Epidermal melanocyte (primary cell): ENCODE results near the gene S1PR1.
A peak's percentile ranks its signal among the peaks of the same experiment; 100 is the strongest.
"Not testable (repeated sequence)": the region's sequence is repeated elsewhere in the genome, so short reads cannot be mapped to it uniquely, and the experiment has no call there.

ENCODE experiments used
- DNase-seq: peaks from one replicate; pipeline ENCODE4 v3.0.0; 2011; ENCODE audit warnings: low spot score; ENCODE audit not compliant: insufficient read length

S1PR1 gene

DNA sequence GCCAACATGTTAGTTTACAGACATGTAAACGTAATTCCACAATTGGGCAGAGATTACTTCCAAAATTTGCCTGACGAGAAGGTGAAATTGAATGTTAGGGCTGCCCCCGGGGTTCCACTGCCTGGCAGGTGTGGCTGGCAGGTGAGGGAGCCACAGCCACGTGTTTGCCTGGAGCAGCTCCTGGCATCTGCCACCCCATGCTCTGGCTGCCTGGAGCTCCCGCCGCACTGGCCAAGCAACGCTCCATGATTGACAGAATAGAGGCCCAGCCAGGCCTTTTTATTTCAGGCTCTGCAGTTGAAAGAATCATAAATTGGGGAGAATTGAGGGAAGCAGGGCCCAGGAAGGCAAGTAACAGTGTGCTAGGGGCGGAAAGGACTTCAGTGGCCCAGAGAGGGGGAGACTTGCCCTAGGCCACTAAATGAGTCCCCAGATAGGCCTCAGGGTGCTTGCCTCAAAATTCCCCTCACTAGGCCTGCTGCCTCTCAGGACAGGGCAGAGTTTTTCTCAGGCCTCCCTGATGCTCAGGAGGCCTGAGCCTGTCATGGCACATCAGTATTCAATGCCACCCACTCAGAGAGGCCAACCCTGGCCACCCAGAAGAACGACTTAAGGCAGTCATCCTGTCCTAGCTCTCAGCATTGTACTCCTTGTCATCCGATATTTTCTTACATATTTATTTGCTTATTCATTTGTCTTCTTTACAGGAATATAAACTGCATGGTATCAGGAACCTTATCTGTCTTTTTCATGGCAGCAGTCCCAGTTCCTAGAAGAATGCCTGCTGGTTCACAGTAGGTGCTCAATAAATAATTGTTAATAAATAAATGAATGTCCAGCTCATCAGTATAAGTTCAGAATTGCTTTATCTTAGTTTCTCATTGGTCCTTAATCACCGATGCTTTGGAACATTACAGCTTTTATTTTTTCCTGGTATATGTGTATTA, 16.6 kb upstream of the S1PR1 start:
- no peak for DNase-seq

DNA sequence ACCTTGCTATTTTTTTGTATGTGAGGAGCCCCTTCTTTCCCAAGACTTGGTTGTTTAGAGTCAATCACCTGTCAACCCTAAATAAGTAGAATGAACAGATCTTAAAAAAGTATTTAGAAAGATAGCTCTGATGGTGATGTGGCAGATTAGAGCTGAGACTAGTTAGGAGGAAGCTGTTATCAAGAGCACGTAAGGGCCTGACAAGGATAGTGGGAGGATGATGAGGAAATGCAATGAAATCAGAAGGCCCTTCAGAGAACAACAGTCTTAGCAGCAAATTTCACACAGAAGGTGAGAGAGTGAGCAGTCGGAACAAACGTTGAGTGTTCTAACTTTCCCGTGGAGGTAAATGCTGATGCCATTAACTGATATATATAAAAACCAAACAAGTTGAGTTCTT, 15.9 kb upstream of the S1PR1 start:
- no peak for DNase-seq

GRCh38 chr1:101221945-101222429, 14.8 kb upstream of the S1PR1 start:
- DNase-seq, result no peak

GRCh38 chr1:101227837-101228236, 9.0 kb upstream of the S1PR1 start:
- no peak for DNase-seq

DNA sequence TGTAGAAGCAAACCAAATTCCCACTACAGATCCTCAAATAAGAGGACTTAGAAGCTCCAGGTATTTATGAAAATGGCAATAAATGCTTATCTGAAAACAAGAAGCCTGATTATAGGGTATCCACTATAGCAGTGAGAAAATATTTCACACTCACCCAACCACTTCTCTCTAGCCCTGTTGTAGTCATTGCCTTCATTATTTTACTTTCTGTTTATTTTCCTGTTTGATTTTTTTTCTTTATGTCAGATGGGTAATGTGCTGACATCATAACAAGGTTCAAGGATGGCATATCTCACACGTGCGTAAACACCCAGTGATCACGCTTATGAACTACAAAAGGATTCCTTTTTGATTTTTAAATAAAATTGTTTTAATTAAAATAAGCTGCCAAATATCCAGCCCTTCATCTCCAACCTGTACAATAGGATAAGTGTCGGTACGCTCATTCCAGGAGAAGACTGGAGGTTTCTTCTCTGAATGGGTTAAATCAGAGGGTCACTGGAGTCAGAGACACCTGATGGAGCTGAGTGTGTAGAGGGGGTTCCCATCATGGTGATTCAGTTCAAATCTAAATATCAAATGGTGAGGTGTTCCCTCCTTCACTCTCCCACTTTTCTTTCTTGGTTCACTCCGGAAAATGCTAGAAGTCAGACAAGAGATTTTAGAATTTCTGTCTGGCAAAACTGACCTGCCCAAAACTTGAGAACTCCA, 8.2 kb upstream of the S1PR1 start:
- no peak for DNase-seq

GRCh38 chr1:101232182-101232581, 4.6 kb upstream of the S1PR1 start:
- not testable (repeated sequence) for DNase-seq

DNA sequence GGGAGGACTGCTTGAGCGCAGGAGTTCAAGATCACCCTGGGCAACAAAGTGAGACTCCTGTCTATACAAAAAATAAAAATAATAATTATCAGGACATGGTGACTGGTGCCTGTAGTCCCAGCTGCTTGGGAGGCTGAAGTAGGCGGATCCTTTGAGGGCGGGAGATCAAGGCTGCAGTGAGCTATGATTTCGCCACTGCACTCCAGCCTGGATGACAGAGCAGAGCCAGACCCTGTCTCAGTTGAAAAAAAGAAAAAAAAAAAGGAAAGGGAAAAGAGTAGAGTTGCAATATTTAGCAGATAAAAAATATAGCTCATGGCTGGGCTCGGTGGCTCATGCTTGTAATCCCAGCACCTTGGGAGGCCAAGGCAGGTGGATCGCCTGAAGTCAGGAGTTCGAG, 3.3 kb upstream of the S1PR1 start:
- DNase-seq, result no peak

DNA sequence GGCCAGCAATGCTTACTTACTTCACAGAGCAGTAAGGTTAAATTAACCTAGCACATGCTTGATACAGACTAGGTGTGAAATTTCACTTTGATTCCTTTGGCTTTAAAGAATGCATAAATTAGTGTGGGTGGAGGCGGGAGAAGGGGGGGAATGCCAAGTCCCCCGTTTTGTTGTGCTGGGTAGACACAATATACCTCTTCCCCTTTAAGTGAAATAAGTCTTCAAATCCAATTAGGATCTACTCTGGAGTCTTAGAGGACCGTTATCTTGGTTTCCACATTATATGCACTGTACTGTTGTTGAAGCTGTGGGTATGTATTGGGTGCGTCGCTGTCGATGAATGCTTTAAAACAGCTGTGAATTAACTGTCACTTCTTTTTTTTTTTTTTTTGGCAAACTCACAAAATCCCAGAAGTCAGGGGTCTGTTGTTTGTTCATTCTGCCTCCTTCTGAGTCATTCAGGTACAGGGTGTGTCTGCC, 1.6 kb upstream of the S1PR1 start:
- DNase-seq, result no peak

DNA sequence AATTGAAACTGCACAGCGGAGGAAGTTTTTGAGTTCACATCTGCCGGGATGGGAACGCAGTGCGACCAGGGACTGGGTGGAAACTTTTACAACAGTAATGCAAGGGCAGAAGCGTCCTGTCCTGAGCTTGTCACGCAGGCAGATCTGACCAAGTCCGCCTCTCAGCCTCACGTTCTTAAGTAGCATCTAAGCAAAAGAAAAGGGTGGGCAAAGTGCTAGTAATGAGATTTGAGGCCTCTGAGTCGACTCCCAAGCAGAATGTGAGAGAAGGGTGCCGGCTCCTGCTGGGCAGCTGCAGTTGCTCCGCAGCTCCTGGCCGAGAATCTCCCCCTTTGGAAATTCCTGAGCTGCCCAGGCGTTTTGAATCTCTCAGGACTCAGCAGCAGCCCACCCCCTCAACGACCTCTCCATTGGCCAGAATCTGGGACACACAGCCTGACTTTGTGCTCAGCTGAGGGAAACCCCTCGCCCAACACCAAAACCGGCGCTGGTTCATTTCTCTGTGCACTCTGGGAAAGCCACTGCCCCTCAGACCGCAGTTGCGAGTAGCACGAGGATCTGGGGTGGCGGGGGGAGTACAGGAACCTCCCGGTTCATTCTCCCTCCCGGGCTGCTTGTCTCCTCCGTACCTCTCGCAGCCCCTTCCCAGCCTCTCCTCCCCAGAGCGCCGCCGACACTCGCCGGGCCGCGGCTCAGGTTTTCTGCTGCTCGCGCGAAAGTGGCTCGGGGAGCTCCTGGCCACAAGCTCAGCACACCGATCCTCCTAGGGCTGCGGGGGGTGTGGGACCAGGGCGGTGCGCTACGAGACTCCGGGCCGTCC, 913 bp upstream of the S1PR1 start:
- DNase-seq, result no peak

DNA sequence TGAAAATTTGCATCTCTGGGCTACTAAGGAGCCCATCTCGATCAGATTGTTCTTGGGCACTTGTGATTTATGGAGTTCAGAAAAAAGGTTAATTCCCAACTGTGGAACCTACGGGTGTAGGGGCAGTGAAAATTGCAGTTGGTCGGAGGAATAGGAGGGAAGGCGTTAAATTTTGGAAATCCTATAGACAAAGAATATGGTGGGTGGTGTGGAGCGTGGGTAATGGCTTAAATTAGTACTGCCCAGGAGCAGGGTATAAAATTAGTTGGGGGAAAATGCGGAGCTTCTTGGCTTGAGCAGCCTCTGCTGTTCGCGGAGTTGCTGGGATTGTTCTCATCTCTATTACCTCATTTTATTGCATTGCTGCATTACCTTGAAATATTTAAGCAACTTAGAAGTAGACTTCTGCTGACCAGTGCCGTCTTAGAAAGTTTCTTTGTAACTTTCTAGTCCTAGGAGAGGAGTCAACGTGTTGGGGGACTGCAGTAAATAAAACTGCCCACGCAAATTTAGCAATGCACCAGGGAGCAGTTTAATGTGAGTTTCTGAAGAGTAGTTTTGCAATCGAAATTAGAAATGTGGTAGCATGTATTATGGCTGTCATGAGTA, 514 bp downstream of the S1PR1 start:
- DNase-seq, result no peak

DNA sequence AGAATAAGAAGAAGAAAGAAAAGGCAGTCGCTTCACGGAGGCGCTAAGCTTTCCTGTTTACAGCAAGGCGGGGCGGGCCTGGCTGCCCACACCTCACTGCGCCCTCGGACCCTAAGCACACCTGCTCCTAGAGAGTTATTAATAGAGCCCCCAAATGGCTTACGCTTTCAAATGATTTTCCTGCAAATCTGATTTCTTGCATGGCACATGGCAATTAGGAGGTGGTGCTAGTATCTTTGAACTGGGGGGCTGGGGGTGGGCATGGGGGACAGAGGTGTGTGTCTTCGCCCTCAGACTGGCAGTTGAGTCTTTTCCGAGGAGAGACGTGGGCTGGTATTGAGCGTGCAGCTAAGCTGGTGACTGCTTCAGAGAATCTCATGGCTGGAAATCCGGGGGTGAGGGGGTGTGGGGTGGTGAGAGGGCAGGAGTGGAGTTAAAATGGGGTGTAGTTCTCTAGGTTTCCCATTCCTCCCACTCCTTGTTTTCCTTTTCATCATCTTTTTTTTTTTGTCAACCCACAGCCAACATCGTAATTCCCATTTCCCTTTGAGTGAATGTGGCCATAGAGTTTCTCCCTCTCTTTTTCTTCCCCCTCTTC, 1.3 kb downstream of the S1PR1 start:
- no peak for DNase-seq

GRCh38 chr1:101238681-101239094, 1.9 kb downstream of the S1PR1 start:
- peak; percentile 72 for DNase-seq

- no peak for DNase-seq
These were observed 2.5 kb downstream of the S1PR1 start for GRCh38 chr1:101239095-101240040.

DNA sequence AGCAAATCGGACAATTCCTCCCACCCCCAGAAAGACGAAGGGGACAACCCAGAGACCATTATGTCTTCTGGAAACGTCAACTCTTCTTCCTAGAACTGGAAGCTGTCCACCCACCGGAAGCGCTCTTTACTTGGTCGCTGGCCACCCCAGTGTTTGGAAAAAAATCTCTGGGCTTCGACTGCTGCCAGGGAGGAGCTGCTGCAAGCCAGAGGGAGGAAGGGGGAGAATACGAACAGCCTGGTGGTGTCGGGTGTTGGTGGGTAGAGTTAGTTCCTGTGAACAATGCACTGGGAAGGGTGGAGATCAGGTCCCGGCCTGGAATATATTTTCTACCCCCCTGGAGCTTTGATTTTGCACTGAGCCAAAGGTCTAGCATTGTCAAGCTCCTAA, 3.2 kb downstream of the S1PR1 start:
- DNase-seq, result no peak

GRCh38 chr1:101241485-101242225, 4.8 kb downstream of the S1PR1 start:
- no peak for DNase-seq

GRCh38 chr1:101242324-101243050, 5.7 kb downstream of the S1PR1 start:
- DNase-seq, result no peak

DNA sequence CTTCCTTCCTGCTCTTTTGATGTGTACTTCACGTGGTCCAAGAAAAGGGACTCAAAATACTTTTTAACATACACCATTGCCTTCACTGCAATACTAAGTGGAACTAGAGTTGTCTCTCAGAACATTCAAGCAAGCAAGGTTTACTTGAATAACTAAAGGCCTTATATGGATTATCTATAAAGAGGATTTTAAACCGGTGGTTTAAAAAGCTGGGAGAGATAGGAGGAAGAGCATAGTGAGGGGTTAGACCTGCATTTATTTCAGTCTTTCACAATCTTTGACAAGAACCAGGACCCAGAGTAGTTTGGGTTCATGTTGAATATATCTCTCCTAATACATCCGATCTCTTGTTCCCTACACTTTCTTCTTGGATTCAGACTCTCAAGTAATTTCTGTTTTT, 6.9 kb downstream of the S1PR1 start:
- DNase-seq, result no peak

DNA sequence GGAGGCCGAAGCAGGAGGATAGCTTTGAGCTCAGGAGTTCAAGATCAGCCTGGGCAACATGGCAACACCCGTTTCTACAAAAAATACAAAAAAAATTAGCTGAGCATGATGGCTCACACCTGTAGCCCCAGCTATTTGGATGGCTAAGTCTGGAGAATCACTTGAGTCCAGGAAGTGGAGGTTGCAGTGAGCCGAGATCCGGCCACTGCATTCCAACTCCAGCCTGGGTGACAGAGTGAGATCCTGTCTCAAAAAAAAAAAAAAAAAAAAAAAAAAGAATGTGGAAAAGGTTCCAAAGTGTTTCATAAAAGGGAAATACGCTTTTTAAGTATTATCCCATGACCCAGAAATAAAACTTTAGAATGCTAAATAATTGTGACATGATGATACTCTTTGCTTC, 8.0 kb downstream of the S1PR1 start:
- no peak for DNase-seq
